Cardiac fibroblast (primary cell): ENCODE data around the gene ATP6V1C2.

Experiments used
- DNase-seq, 2 donors: peaks; one replicate each; pipeline versions ENCODE4 v3.0.0 to v3.0.0-alpha.2; 2010; ENCODE audit warnings: low read depth in 2 of 2
- H3K4me3 ChIP-seq, 2 donors: replicated peaks in 1 of 2; 1 replicate in 1 of 2; 2 replicates in 1 of 2; pipeline ENCODE4 v1.5.1; 2011; ENCODE audit warnings: low read depth in 2 of 2, low read length in 2 of 2, mild to moderate bottlenecking in 2 of 2, moderate library complexity in 1 of 2
- TF ChIP-seq, protein P1 (sequence below): IDR thresholded peaks from one replicate; pipeline ENCODE4 v1.5.1; 2011; ENCODE audit warnings: low read depth, mild to moderate bottlenecking, low read length, inconsistent platforms

Gene ATP6V1C2

DNA sequence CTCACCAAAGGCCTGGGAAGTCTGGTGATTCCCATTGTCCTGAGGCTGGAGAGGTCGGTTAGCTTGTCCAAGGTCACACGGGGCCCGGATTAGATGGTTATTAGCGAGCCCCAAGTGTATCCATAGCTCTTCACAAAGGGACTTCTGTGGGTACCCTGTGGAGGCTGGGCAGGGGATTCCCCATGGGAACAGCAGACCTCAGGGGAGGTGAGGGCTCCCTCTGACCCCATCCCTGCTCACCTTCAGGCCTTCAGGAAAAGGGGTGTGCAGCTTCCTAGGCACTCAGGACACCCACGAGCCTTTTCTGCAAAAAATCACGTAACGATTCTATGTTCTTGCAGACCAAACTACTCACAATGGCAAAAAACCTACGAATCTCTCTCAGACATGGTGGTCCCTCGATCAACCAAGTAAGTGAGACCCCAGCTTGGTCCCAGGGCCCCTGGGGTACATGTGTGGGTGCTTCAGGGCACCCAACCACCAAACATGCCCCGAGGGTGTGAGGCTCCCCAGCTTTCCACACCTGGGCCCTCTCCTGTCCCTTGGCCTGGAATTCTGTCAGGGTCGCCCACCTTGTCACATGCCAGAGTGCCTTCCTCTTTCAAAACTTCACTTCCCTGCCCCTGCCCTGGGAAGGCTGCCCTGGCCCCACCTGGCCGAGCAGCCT, 50.9 kb downstream of the ATP6V1C2 start:
- no peak overlapping the region for H3K4me3 ChIP-seq
- DNase-seq: no peak
- TF ChIP-seq, protein P1, sequence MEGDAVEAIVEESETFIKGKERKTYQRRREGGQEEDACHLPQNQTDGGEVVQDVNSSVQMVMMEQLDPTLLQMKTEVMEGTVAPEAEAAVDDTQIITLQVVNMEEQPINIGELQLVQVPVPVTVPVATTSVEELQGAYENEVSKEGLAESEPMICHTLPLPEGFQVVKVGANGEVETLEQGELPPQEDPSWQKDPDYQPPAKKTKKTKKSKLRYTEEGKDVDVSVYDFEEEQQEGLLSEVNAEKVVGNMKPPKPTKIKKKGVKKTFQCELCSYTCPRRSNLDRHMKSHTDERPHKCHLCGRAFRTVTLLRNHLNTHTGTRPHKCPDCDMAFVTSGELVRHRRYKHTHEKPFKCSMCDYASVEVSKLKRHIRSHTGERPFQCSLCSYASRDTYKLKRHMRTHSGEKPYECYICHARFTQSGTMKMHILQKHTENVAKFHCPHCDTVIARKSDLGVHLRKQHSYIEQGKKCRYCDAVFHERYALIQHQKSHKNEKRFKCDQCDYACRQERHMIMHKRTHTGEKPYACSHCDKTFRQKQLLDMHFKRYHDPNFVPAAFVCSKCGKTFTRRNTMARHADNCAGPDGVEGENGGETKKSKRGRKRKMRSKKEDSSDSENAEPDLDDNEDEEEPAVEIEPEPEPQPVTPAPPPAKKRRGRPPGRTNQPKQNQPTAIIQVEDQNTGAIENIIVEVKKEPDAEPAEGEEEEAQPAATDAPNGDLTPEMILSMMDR: no peak

DNA sequence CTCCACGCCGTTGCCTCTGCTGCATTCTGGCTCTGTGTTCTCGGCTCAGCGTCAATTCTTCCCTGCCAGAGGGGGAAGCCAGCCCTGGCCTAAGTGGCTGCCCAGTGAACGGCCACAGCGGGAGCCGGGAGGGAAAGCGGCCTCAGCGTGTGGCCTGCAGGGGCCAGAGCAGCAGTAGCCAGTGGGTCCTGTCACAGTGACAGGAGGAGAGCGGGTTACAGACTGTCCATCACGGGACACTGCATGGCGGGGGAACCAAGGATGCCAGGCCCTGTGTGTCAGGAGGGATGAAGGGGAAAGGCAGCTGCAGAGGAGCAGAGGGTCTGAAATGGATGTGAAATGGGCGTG, 51.4 kb downstream of the ATP6V1C2 start:
- TF ChIP-seq, protein P1: no peak
- no peak for DNase-seq

DNA sequence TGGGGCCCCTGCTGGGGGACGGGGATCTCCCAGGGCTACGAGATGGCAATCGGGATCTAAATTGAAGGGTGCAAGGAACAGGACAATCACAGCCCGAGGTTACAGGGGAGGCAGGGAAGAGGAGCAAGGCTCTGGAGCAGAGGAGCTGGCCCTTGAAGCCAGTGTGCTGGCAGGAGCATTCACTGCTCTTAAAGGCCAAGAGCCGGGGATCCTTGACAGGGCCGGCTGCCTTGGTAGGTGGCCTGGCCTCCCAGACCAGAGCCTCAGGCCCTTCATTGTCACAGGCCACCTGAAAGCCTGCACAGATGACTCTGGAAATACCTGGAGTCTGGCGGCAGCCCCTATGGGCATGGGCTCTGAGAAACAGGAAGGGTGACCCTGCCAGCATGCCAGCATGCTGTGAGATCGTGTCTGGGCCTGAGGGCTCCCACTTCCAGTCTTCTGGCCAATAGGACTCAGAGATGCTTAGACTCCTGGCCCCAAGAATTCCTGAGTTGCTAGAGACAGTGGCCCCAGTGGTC, 52.5 kb downstream of the ATP6V1C2 start:
- DNase-seq: no peak
- H3K4me3 ChIP-seq: no peak overlapping the region
- TF ChIP-seq, protein P1: no peak

More for the DNA sequence above, 51.4 kb downstream of the ATP6V1C2 start:
- H3K4me3 ChIP-seq: no peak overlapping the region

DNA sequence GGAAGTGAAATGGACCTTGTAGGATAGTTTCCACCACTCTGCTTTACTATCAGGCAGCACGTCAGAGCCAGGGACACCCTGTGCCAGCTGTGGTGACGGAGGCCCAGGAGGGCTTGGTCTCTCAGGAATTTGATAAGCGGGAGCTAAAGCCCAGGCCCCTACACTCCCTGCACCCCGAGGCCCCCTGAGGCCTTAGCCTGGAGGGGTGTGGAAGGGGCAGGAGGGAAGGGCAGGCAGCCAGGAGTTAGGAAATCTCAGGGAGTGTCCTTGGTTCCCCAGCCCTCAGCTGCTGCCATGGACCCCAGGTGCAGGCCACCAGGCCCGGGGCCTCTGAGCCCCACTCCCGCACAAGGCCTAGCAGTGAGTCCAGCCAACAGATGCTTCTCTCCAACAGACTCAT, 53.0 kb downstream of the ATP6V1C2 start:
- TF ChIP-seq, protein P1: no peak
- peak in 1 of 2 donors; percentile 19 for DNase-seq
- no peak overlapping the region for H3K4me3 ChIP-seq

DNA sequence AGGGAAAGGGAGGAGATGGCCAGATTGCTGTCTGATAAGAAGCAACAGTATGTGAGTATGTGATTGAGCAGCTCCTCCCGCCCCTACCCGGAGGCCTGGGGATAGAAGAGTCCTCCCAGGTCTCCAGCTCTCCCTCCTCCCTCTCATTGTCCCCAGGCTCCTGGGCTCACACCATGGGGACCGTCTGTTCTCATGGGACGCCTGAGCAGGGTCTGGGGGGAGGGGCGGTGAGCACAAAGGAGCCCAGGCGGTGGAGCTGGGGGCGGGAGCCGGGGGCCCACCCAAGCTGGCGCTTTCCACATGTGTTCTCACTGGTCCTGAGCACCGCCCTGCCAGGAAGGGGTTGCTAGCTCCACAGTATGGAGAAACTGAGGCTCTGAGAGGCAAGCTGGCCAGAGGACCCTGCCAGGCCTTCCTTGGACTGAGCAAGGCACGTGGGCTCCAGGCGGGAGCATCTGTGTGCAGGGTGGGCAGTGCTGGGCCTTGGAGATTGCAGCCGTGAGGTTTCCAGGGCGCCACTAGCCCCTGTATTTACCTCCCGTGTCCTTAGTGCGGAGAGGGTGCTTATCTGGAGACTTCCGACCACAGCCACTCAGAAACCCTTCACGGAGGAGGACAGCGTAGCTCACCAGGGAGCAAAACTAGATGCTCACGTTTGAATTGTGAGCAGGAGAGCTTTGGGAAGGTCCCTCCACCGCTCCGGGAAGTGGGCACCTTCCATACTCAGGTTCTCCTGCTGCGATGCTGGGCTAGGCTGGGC, 53.8 kb downstream of the ATP6V1C2 start:
- DNase-seq: no peak
- H3K4me3 ChIP-seq: no peak overlapping the region
- TF ChIP-seq, protein P1: no peak

DNA sequence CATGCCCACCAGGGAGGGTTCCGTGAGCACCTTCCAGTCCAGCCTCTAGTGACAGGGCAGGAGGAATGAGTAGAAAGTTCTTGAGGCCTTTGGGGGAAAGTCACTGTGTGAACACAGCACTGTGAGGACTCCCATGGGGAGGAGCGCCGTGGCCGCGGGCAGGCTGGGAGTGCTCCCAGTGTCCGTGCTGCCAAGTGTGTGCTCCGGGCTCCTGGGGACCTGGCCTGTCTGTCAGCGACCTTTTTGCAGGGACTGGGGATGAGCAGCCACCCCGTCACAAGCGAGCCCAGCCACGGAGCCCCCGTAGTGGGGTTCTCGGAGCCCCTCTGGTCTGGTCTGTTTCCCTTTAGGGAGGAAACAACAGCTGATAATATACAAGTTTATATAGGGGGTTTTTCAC, 54.4 kb downstream of the ATP6V1C2 start:
- DNase-seq: no peak
- H3K4me3 ChIP-seq: no peak overlapping the region
- TF ChIP-seq, protein P1: no peak
